Suppressor macrophage treated with lipopolysaccharide for 4 hours (primary cell): Measurements from ENCODE around the gene ST6GALNAC6.
A peak's percentile ranks its signal among the peaks of the same experiment; 100 is the strongest.

Source experiments
- DNase-seq: peaks from one replicate; pipeline ENCODE4 v3.0.0-alpha.2; 2020

Gene ST6GALNAC6, protein sequence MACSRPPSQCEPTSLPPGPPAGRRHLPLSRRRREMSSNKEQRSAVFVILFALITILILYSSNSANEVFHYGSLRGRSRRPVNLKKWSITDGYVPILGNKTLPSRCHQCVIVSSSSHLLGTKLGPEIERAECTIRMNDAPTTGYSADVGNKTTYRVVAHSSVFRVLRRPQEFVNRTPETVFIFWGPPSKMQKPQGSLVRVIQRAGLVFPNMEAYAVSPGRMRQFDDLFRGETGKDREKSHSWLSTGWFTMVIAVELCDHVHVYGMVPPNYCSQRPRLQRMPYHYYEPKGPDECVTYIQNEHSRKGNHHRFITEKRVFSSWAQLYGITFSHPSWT

DNA sequence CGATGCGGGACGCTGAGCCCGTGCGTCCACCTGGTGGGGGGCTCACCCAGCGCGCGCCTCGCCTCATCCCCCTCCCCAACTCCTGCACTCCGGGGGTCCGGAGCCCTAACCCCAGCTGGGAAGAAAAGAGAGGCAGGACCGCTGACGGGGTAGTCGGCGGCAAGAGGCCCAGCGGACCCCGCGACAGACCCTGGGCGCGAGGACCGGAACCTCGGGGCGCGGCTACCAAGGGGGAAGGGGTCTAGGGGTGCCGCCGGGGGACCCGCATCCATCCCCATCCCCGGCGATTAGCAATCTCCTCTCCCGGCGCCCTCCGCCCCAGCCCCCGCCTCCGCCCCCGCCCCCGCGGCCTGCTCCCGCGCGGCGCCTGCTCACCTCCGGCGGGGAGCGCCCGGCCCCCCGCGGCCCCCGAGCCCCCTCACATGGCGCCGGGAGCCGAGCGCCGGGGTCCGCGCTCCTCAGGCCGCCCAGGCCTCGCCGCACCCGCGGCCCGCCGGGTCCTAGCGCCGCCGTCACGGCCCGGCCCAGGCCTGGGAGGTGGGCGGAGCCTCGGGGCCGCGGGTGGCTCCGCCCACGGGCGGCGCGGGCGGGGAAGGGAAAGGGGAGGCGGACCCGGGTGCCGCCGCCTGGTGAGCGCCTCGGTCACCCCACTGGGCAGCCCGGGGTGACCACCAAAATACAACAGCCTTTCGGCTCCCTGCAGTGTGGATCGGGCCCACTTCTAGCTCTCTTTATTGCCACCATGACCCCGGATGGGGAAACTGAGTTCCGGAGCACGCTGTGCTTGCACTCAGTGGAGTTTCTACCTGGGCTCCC, at the start of gene ST6GALNAC6:
TSS of gene ST6GALNAC6 (minus strand) at position 476 of the 816 bp plus-strand sequence. CDS start 1,622 bp downstream, outside the sequence.
- peak; percentile 89 for DNase-seq

DNA sequence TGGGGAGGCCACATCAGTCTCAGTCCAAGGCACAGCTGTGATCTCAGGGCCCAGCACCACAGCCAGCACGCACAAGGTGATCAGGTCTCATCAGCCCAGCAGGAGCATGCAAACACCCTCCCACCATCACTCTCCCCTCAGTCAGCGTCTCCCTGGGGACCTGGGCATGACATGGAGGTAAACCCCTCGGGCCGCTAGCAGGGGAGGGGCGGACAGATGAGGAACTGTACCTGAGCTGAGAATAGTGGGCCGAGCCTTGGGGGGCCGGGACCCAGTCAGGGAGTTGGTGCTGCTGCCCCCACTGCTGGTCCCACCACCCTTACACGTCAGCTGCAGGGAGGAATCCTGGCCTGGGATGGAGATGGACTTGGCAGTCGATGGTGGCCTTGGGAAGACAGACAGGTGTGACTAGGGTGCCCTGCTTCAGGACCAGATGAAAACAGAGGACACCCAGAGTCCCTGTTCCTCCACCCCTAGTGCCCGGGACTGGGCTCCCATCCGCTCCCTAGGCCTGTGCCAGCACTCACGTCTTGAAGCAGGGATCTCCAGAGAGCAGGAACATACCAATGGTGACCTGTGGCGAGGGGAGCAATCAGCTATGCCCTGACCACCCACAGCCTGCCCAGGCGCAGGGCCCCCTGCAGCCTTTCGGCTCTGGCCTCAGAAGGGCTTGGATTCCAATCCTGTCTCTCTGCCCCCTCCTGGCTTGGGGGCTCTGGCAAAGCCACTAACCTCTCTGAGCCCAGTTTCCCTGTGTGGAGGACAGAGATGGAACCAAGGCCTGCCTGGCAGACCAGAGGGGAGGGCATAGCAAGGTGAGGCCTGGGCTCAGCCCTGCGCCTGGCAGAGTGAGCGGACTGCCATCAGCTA, 48.7 kb upstream of the ST6GALNAC6 start:
- no peak for DNase-seq

DNA sequence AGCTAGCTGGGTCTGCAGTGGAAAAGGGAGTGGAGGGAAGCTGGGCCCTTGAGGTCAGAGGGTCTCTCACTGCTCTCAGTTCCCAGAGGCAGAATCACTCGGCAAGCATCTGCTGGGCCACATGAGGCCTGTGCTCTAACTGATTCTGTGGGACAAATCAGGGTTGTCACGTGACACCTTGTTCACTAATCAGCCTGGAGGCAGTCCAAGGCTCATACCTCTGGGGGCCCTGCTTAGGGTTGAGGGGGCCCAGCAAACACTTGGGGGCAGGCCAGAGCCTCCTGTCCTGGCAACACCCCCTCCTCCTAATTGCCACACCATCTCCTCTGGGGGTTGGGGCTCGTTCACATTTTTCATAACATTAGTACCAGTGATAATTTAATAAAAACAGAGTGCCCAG, 47.3 kb upstream of the ST6GALNAC6 start:
- no peak for DNase-seq

DNA sequence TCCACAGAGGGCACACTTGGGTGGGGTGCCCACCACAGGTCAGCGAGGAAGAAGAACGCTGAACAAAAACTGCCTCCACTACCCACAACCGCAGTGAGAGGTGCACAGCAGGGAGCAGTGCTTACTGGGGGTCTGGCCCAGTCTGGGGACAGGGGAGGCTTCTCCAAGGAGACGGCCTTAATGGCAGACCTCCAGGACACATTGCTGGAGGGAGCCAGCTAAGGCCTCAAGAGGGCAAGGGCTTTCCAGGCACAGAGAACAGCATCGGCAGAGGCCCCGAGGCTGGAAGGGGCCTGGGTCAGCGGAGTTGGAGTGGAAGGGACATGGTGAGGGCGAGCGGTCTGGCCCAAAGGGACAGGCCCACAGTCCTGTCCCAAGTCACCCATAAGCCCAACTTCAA, 46.5 kb upstream of the ST6GALNAC6 start:
- DNase-seq: no peak

DNA sequence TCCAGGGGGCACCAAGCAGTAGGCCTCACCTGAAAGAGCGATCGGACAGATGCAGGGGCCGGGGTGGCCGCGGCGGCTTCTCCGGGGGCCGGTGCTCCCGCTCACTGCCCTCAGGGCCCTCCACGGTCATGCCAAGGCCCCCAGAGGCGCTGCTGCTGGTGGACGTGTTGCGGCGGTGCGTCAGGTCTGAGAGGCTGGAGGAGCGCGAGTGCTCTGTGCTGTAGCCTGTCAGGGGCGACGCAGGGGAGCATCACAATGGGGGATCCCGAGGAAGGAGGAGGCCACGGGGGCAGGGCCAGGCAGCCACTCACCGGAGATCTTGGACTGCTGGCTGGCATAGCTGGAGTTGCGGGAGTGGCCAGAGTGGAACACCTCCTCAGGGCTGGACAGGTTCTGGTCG, 45.9 kb upstream of the ST6GALNAC6 start:
- no peak for DNase-seq

DNA sequence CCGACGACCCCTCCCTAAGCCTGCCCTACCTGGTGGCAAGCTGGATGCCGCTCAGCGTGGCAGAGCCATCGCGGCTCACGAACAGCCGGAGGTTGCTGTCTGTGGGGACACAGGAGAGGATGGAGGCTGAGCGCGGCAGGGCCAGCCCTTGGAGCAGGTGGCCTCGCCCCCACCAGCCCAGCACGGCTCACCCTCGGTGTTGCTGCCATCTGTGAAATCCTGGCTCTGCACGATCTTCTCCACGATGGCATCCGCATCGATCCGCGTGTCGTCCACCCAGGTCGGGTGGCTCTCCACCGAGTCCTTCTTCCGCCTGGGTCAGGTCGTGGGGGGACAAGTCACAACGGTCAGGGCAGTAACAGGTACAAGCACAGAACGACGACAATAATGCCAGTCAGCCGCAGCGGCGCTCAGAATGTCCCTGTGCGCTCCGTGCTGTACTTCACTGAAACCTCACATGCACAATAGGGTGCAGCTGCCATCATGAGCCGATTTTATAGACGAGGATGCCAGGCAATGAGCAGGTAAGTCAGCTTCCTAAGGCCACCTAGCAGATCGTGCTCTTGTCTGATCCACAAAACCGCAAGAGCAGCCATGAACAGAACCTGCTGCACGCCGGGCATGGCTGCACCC, 45.3 kb upstream of the ST6GALNAC6 start:
- no peak for DNase-seq

DNA sequence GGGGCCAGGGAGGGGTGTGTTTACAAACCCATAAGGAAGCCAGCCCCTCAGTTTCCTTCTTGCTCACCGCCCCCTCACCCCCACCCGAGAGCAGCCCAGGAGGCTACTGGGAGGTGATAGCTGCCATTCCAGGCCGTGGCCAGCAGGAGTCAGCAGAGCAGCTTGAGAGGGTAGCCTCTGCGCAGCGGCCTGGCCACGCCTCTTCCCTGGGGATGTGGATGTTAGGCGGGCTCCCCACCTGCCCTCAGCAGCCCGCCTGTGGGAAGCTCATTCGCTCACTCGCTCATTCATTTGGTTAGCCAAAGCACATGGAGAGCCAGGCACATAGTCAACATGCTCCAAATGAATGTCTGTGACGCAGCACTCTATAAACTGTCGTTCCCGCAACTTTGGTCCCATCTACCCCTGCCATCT, 44.3 kb upstream of the ST6GALNAC6 start:
- DNase-seq: peak; percentile 94

DNA sequence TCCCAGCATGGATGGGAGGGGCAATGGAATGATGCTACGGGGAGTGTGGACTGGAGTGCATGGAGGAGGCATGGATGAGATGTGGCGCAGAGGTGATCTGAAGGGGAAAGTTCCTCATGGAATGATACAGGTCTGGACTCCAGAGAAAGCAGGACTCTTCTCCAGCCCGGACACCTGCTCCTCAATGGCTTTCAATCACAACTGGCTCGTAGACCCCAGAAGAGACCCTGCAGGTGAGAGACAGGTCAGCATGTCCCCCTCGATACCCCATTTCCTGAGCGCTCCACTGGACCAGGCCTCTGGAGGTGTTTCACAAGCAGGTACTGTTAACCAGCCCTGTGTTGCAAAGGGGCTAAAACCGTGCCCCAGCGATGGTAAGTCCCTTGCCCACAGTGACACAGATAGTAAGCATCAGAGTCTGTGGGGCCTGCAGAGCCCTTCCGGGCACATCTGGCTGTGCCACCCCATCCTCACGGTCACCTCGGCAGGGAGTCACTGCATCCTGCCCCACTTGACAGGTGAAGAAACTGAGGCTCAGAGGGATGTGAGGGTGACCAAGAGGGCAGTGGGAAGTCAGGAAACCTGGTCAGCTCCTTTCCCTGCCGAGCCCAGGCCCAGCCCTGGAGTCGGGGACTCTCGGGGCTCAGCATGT, 43.7 kb upstream of the ST6GALNAC6 start:
- no peak for DNase-seq

DNA sequence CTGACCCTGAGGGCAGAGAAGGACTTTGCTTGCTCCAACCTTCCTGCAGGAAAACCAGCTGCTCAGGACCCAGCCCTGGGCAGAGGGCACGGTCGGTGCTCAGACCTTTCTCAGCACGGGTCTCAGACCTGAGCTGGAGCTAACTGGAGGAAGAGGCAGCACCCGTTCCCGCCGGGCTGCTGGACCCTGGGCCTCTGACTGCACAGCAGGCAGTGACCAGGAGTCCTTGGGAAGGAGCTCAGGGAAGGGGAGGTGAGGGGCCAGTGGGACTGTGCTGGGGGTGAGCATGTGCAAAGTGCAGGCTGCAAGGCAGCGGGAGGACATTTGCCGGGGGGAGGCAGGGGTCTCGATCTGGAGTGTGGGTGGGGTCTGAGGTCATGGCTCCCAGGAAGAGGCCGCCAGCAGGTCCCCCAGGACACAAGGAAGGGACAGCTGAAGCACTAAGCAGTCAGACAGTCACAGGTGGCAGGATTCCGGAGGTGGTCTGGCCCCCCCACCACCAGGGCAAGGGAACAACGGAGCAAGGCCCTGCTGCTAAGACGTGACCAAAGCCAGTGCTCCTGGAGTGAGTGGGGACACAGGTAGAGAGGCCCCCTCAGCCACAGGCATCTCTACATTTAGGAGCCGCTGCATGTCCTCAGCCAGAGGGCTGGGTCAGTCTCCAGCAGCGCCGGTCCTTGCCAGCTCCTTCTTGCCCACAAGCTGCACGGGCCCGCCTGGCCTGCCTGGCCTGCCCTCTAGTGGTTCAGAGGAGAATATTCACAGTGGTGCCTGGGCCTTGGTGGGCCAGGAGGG, 43.0 kb upstream of the ST6GALNAC6 start:
- peak; percentile 66 for DNase-seq

DNA sequence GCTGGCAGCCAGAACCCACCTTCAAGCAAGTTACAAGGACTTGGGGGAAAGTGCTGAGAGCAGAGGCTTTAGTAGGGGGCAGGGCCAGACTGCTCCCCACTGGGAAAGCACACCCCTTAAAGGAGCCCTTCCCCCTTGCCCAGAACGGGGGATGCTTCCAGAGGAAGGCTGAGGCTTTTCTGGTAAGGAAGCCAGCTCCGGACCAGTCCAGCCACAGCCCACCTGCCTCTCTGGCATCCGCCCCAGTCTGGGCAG, 42.5 kb upstream of the ST6GALNAC6 start:
- DNase-seq: no peak

DNA sequence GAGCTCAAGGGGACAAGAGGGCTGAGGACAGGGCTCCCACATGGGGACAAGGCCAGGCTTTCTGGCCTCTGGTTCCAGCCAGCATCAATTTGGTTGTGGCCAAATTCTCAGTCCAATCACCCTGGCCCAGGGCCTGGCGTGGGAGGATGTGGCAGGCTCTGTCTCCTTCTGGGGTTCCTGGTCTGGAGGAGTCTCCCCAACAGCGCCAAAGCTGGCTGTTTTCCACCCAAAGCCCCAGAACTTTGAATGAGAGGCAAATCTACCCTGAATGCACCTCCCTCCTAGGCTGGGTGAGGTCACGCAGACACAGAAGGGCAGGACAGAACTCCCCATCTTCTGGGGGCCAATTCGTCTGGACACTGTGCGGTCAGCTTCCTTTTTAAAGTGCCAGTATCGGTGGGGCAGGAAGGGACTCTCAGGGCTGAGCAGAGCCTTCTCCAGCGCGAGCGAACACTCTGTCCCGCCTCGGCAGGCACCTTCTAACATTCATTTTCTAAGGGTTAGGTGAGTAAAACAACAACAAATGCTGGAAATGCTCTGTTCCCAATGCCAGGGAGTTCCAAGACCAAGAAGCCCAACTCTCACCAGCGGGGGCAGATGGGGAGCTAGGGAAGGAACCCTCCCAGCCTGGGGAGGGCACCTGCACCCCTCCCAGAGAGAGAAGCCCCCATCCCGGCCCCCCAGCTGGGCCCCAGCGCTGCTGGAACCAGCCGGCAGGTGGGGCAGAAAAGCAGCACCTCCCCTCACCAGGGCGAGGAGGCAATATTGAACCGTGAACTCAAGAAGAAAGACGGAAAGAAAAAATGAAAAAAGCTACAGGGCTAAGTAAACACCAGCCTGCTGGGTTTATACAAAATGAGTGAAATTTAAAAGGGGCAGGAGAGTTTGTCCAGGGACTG, 41.9 kb upstream of the ST6GALNAC6 start:
- no peak for DNase-seq

DNA sequence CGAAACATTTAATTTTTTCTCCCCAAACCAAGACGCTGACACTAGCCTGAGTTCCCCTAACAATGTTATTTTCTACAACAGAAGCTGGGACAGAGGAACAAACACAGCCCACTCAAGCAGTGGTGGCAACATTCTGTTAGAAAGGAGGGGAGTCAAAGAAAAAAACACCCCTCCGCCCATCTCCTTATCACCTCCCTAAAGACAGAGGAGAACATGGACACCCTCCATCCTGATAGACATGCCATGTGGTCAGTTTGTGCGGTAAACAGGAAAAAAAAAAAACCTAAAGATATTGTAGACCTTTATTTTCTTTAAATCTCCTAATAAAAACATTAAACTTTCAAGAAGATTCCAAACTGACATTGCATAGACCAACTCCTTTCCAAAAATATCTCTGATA, 41.2 kb upstream of the ST6GALNAC6 start:
- DNase-seq: no peak

DNA sequence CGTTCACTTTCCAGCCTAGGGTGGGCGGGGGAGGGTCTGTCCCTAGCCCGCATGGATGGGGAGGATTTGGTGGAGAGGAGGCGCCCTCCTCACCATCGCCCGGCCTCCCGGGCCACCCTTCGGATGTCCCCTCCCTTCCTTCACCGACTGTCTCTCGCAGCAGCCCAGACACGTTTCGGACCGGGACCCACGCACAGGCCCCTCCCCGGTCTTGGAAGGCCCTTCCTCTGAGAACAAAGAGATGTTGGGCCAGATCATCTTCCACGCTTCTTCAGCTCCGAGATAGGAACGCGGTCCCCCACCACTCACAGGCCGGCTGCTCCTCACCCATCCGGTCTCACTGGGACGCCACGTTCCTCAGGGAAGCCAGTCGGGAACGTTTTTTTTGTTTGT, 38.9 kb upstream of the ST6GALNAC6 start:
- DNase-seq: no peak

DNA sequence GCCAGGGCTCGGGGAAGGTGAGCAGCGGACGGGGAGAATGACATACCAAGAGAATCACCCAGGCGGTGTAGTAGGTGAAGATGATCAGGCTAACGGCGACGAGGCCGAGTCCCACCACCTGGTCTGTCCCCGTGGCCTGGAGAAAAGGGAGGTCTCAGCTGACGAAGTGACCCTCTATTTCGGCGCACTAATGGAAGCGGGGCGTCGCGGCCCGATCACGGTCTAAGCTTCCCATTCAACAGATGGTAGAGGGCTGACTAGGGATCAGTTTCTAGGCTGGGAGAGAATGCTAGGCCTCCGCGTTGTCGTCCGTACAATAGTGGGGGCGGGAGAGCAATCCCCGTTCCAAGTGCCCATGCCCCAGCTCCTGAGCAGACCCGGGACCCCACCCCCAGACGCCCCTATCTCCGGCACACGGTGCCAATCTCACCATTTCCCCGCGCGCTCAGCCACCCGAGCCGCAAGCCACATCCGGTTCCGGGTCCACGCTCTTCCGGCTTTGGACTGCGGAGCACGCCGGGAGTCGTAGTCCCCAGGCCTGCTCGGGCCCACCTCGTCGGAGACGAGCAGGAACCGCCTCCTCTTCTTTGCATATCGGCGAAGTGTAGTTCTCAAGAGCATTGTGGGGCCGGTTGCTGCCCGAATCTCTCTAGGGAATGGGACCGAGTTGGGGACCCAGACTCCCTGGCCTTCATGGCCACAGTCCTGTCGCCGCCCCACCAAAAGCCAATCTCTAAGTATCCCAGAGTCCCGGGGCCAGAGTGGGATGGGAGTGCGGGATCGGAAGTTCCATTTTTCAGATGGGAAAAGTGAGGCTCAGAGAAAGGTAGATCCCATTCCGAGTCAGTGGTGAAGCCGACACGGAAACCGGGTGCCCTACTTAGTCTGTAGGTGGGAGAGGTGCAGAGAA, 38.2 kb upstream of the ST6GALNAC6 start, which contains the start of gene DPM2:
TSS of gene DPM2 (minus strand) at position 467 of the 910 bp plus-strand sequence. CDS start at position 433, 34 bp downstream.
- peak; percentile 86 for DNase-seq

DNA sequence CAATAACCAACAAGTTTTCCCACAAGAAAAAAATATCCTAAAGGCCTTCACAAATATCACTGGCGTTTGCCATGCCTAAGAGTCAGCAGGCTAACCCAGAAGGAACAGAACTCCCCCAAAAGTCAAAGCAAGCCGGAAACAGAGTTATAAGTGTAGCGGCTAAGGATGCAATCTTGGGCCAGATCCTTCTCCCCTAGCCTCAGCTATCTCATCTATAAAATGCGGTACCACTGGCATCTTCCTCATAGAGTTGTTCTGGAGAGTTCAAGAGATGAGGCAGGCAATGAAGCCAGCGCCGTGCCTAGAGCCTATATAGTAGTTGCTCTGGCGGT, 37.6 kb upstream of the ST6GALNAC6 start:
- DNase-seq: no peak

DNA sequence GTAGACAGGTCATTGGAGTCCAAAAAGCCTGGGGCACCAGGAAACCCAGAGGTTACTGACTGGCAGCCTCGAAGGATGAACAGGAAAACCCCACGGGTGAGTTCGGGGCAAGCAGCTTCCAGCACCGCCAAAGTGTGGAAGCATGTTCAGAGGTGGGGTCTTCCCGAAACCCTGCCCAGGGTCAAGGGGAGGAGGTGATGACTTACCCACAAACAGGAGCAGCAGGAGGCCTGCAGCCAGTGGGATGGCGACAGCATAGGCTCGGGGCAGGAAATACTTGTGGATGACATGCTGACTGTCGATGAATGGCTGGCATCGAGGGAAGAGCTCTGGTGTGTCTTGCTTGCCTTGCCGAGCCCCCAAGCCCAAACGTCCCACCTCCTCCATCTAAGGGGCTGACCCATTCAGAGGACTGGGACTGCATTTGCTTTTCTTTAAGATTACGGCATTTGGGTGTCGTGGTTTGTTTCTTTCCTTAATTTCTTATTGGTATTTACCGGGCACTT, 37.0 kb upstream of the ST6GALNAC6 start:
- no peak for DNase-seq

DNA sequence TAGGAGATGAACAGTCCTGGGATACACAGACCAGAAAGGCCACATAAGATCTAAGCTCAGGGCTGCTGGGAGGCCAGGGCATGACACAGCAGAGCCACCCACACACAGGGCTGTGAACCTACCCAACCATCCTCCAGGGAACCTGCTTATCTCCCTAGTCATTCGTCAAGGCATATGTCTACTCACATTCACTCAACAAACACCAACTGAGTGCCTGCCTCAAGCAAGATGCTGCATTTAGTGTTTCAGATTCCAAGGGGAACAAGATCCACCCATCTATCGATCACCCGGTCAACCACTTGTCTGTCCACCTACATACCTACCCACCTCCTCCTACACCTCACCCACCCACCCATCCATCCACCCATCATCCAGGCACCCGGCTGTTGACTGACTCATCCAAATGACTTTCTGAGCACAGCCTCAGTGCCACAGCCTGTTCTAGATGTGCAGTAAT, 36.4 kb upstream of the ST6GALNAC6 start:
- no peak for DNase-seq

DNA sequence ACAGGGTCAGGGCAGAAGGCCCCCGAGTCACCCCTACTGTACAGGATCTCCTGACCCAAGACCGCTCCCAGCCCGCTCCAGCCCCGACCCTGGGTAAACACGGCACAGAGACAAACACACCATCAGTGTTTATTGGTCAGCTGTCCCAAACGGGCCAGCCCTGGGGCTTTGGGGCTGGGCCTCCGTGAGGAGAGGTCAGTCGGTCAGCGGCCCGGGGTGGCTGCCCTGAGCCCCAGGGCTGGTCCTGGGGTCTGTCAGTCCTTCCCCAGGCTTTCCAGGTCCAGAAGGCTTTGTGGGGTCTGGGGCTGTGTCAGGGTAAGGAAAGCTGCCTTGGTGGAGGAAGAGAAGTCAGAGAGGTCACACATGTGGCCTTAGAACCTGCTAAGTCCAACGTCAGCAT, 35.6 kb upstream of the ST6GALNAC6 start:
- DNase-seq: no peak

DNA sequence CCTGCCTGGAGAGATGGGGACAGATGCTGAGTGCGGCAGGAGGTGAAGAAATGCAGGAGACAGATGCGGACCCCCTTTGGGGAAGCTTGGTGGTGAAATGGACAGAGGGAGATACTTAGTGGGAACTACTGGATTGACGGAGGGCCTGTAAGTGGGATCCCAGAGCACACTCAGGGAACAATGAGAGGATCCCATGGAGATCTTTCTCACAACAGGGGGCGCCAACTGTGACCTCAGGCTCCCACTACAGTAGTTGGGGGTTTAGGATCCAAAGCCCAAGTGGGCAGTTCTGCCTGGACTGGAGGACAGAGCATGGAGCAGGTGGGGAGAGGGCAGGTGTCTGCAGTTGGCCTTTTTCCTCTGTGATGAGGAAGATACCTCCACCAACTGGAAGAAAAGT, 34.8 kb upstream of the ST6GALNAC6 start:
- no peak for DNase-seq
